ENCODE data around the gene KARS1.

GRCh38 chr16:75630052-75630451 lies 17.4 kb downstream of the KARS1 start:
- TF ChIP-seq CTCF (conservative IDR thresholded peaks at IDR 0.05; ENCODE audit: low read depth, low read length) (no peak), EZH2 (IDR thresholded peaks at IDR 0.05; ENCODE audit: low read length, unreplicated experiment) (no peak)
